T-helper 2 cell treated with Interferon-gamma antibody and Interleukin-4, amounts not matched to agents 100 ng/mL and 5 ng/mL, for 36 hours (primary cell): ENCODE results near the gene MAPK4. TPM values are rescaled to one million over a fixed set of nuclear protein-coding genes. Genes with fewer than 3 reads are reported as not detected.
"Not testable (repeated sequence)": the region's sequence is repeated elsewhere in the genome, so short reads cannot be mapped to it uniquely, and the experiment has no call there.

Source experiments
- intact Hi-C: fragments of 100-400 bp; cut with micrococcal nuclease; formaldehyde crosslinking; loops from one replicate; pipeline ENCODE4 v1.15.1; 2023
- total RNA-seq: library from RNA; stranded (reverse); gene quantifications from 2 replicates; pipeline ENCODE4 v1.2.3, GENCODE V29; 2022

The MAPK4 gene
- total RNA-seq, 1 donor from 2014 or later = not detected

DNA sequence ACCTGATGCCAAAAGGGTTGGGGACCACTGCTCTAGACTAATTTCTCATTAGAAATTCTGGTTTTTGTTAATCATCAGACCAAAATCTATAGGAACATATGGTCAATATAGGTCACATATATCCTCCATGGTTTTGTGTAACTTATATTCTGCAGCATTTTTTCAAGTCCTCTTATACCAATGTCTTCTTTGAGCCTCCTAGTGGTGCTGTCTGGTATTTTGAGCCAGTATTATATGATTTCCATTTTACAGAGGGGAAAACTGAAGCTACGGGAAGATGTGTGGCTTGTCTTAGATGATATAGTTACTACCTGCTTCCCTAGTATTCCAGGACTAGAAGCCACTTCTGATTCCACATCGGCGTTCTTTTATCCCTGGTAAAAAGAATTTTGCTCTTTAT, 13.8 kb downstream of the MAPK4 start:
- intact Hi-C loops = no loop called here

DNA sequence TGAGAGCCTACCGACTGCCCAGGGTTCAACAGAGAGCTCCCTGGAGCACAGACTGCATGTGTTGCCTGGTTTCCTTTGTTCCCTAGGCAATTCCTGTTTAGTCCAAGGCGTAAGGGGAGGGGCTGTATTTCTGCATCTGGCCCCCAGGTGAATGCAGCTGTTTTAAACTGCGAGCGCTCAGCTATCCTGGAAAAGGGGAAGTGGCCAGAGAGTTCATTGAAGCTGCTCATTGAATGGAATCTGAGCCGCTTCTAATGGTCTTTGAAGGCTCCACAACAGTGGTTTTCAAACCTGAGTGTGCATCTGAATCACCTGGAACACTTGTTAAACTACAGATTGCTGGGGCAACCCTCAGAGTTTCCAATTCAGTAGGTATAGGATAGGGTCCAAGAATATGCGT, 18.1 kb downstream of the MAPK4 start:
- intact Hi-C loops = no loop called here

DNA sequence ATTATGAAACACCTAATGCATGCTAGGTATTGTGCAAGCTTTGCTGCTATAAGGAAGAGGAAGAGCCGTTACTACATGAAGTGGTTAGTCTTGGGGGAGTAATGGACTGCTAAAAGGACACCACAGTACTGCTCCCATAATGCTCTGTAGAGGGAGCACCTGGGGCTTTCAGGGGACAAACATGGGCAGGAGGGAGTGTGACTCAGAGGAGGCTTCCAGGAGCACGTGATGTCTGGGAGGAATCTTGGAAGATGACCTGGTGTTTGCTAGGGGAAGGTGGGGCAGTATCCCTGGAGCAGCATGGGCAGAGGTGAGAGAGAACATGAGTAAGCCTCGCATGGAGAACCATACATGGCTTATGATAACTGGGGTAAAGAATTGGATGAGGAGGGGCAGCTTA, 18.8 kb downstream of the MAPK4 start:
- intact Hi-C loops = no loop called here

DNA sequence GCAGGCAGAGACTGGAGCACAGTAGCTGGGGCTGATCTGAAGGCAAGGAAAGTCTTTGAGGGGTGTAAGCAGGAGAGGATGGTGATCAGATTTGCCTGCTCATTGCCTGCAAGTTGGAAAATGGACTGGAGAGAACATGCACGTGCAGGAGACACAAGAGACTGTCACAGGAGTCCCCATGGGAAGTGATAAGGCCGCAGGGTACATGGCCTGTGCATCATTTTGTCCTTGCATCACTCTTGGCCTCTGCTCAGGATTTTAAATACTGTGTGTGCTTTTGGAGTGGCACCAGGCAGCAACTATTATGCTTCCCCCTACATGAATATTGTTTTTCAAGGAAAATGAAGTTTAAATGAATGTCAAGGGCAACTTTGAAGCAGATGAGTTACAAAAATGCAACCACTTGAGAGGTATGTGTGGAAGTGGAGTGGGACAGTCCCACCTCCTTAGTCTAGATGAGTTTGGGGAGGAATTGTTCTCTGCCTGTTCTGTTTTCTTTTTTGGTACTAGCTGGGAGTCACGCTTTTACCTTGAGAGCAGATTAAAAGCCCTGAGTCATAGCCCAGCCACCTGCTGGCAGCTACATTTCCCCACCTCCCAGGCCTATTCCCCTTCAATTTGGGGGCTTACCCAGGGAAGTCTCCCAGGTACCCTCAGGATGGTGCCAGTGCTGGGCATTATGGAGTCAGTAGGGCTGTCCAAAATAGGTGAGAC, 19.3 kb downstream of the MAPK4 start:
- intact Hi-C loops = no loop called here

DNA sequence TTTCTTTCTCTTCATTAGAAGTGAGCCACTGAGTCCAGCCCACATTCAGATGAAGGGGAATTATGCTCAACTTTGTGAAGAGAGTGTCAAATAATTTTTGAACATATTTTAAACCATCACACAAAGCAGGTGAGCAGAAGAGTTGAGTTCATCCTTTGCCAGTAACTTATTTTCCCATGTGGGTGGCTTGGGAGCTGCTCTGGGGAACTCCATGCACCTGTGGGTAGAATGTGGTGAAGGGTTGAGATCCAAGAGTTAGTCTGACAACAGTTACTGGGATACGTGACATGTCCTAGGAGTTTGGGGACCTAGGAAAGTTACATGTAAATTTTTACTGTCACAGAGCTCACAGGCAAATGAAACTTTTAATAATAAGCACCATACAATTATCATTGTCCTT, 21.6 kb downstream of the MAPK4 start:
- intact Hi-C loops = no loop called here

DNA sequence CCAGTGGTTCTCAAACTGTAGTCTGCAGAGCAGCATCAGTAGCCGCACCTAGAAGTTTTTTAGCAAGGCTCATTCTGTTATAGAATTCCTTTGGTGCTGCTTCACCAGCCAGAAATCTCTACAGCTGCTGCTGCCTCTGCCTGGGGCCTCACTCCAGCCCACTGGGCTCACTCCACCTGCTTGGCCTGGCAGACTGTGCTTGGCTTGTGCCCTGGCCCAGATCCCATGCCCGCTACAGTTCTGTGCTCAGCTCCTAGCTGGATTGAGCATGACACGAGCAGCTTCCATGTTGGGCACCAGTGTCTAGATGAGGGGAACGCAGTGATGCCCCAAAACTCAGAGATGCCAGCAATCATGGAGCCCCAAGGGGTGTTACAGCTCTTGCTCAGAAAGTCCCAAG, 22.6 kb downstream of the MAPK4 start:
- intact Hi-C loops = no loop called here

DNA sequence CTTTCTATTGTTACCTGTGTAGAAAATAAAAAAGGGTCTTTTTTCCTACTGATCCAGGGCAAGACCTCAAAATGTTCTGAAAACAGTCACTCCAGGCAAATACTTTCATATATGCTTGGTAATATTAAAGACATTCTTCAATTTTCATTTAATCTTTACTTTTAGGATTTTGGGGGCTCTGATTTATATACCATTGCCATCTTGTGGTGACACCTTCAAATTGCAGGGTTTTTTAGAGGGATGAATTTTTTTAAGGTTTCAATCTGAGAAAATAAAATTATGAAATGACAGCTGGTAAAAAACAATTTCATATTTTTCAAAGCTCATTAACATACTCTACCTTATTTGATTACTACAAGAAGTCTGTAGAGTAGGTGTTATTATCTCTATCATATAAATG, 26.8 kb downstream of the MAPK4 start:
- intact Hi-C loops = no loop called here

DNA sequence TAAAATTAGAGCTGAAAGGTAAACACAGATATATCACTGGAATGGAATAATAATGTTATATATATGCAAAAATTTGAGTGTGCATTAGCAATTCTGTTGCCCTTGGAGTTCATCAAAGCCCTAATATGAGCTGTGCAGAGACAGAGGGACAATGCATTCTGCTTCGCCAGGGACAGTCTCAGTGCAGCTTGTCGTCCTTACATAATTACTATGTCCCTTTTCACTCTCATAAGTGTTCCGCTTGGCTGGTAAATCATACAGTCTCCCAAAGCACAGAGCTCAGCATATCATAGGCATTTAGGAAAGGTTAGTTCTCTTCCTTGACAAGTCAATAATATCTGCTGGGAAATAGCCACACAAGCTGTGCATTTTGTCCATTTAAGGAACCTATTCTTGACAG, 30.7 kb downstream of the MAPK4 start:
- intact Hi-C loops = no loop called here

DNA sequence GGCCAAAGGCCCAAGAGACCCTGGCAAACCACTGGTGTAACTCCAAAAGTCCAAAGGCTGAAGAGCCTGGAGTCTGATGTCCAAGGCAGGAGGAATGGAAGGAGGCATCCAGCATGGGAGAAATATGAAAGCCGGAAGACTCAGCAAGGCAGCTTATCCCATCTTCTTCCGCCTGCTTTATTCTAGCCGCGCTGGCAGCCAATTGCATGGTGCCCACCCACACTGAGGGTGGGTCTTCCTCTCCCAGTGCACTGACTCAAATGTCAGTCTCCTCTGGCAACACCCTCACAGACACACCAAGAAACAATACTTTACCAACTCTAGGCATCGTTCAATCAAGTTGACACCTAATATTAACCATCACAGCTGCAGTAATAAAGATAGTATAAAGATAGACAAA, 34.1 kb downstream of the MAPK4 start:
- intact Hi-C loops = no loop called here

DNA sequence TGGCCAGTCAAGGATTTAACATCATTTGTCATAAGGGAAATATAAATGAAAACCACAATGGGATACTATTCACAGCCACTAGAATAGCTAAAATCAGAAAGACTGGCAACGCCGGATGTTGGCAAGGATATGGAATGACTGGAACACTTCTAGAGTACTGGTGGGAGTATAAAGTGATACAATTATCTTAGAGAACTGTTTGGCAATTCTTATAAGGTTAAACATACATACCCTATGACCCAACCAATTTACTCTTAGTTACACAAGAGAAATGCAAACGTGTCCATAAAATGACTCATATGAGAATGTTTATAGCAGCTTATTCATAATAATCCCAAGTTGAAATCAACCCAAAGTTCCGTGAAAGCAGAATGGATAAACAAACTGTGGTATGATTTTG, 35.1 kb downstream of the MAPK4 start:
- intact Hi-C loops = no loop called here

DNA sequence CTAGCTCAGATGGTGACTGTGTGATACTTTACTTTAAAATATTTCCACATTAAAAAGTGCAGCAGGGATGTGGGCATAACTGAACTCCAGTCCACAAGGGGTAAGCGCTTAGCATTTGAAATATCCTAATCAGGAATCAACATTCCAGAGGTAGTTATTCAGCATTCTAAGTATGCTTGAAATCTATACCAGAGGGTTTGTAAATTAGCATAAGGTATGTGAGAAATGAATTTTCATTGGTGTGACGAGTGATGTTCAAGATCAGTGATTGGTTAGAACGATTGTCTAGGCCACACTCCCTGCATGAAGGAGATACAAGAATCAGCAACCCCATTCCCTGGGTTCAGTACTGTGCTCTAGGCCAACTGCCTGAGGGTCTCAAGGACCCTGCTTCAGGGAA, 42.6 kb downstream of the MAPK4 start:
- intact Hi-C loops = no loop called here

DNA sequence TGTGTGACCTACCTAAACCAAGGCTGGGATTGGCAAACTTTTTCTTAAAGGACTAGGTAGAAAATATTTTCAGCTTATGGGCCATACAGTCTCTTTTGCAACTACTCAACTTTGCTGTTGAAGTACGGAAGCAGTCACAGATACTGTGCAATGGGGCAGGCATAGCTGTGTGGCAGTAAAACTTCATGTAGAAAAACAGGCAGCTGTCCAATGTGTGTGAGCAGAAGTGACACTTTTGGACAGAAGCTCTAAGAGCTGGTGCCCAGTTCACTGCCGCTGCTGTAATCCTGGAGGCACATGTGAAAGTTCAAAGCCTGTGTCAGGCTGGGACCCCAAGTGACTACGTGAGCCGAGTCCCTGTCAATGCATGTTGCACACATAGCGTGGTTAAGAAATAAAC, 46.7 kb downstream of the MAPK4 start:
- intact Hi-C loops = no loop called here

DNA sequence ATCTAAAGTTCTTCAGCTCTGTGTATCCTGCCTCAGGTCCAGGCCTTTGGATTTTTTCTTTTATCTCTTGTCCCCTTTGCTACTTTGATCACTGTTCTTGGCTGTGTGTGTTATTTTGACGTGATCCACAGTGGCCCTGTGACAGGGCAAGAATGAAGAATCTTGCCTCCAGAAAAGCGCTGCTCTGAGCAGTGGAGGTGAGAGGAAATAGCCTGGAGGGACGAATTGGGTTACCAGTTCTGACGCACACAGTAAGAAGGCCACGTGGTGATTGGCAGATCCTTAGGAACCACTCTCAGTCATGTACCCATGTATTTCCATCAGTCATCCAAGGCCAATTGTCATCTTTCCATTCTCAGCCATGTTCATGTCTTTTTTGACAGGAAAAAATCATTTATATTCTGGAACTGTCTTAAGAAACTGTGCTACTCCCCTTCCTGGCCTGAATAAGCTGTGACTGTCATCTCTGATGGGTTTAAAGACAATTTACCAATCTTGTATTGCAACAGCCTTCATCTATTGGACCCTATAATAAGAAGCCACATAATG, 47.6 kb downstream of the MAPK4 start:
- intact Hi-C loops = no loop called here

DNA sequence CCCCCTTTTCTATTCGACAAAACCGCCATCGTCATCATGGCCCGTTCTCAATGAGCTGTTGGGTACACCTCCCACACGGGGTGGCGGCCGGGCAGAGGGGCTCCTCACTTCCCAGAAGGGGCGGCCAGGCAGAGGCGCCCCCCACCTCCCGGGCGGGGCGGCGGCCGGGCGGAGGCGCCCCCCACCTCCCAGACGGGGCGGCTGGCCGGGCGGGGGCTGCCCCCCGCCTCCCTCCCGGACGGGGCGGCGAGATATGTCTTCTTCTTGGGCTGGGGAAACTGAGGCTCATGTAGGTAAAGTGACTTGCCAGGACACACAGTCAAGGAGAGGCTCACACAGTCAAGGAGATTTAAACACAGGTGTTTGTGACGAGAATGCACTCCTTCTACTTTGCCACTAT, 49.3 kb downstream of the MAPK4 start:
- intact Hi-C loops = not testable (repeated sequence)

DNA sequence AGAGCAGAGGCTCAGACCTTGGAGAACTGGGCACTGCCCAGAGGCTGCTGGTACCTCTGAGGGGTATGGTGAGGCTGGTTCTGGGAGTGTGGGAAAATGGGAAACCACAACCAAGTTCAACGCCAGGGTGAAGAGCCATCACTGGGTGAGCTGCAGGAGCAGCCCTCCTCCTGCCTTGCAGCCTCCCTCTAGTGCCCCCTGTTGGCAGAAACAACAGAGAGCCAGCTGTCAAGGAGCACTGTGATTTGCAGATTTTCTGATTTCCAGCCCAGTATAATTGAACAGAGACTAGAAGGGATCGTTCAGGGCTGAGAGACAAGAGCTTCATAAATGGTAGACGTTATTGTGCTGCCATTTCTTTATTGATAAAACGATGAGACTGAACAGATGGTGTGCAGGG, 50.5 kb downstream of the MAPK4 start:
- intact Hi-C loops = no loop called here

DNA sequence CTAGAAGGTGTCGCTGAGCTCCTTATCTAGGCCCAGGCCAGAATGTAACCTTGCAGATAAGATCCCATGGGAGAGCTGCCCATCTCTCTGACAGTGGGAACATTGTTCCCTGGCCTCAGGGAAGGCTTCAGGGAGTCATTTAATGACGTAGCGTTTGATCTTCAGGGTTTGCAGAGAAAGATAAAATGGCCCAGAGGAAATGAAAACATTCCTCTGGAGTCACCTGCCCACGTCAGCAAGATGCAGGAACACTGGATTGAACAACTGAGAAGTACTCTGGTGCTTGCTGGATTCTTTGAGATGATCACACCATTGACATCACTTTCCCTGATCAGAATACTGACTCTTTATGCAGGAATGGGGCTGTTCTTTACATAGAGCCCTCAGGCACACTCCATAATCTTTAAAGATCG, 51.6 kb downstream of the MAPK4 start:
- intact Hi-C loops = no loop called here

DNA sequence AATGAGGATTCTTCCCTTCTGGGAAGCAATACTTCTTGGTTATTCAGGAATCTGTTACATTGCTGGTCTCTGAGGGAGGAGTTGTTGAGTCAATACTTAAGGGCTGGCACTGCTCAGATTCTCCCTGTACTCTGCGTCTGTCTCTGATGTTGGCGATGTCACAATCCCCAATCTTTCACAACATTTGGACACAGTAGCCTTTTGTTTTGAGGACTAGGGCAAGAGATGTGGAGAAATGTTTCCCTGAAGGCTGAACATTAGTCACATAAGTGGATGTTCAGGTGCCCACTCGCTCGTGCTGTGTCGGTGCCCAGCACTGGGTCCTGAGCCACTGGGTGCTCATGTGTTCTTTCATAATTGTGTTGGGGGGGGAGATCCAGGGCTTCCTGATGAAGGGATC, 55.0 kb downstream of the MAPK4 start:
- intact Hi-C loops = no loop called here

DNA sequence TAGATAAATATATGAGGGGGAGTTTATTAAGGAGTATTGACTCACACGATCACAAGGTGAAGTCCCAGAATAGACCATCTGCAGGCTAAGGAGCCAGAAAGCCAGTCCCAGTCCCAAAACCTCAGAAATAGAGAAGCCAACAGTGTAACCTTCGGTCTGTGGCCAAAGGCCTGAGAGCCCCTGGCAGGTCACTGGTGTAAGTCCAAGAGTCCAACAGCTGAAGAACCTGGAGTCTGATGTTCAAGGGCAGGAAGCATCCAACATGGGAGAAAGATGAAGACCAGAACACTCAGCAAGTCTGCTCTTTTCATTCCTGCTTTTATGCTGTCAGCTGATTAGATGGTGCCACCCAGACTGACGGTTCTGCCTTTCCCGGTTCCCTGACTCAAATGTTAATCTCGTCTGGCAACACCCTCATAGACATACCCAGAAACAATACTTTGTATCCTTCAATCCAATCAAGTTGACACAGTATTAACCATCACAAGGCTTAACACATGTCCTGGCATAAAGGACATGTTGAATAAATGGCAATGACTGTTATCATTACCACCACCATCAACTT, 56.7 kb downstream of the MAPK4 start:
- intact Hi-C loops = no loop called here

DNA sequence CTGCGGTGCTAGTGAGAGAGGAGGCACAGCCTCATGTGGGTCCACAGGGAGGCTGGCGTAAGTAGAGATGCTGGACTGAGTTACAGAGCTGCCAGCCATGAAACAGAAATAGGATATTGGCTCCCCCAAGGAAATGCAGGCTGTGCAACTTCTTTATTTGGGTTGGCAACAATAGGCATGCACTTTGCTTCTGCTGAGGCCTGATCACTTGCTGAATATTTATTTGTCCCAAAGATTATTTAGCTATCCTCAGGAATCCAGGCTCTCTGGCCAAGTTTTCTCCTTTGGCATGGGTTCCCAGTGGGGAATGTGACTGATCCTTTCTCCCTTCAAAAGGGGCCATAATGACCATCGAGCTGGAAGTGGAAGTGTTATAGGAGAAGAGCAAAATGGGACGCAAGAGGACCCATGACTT, 60.0 kb downstream of the MAPK4 start:
- intact Hi-C loops = no loop called here

DNA sequence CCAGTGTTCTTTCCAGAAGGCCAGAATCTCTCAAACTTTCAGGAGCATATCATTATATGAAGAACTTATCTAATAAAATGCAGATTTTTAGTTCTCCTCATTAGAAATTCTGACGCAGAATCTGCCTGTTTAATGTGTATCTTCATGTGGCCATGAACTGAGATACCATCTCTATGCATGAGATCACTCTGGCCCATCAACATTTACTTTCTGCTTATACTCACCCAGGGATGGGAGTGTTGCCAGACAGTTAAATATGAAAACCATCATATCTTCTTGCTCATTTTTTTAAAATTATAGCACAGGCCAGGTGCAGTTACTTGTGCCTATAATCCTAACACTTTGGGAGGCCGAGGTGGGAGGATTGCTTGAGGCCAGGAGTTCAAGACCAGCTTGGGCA, 60.4 kb downstream of the MAPK4 start:
- intact Hi-C loops = no loop called here

DNA sequence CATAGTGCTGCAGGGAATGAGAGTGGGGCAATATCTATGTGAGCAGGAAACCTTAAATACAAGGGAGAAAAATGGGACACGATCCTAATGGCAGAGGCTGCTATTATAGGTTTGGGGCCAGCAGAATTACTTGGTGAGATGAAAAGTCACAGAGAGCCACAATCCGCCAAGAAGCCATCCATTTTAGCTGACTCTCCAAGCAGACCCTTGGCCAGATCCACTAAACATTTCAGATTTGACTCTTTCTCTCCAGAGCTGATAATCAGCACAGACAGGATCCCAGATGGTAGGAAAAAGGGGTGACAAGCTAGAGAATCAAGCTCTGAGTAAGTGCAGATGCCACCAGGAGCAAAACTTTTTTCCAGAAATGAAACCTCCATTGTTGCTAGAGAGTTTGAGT, 61.5 kb downstream of the MAPK4 start:
- intact Hi-C loops = no loop called here

DNA sequence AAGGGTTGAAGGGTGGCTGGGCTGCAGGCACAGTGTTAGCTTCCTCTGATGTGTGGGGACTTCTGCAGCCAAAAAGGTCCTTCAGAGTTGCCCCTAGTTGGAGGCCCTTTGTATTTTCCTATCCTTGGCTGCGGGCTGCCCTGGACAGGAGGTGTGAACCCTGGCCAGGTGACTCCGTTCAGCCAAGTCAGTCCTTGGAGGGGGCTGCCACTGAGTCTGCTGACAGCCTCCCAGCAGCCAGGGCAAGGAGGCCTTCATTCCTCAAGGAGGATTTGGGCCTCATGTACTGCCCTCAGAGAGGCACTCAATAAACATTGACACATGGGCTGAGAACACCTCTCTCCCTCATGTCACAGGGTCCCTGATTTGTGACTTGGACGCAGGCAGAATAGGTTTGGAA, 62.4 kb downstream of the MAPK4 start:
- intact Hi-C loops = no loop called here

DNA sequence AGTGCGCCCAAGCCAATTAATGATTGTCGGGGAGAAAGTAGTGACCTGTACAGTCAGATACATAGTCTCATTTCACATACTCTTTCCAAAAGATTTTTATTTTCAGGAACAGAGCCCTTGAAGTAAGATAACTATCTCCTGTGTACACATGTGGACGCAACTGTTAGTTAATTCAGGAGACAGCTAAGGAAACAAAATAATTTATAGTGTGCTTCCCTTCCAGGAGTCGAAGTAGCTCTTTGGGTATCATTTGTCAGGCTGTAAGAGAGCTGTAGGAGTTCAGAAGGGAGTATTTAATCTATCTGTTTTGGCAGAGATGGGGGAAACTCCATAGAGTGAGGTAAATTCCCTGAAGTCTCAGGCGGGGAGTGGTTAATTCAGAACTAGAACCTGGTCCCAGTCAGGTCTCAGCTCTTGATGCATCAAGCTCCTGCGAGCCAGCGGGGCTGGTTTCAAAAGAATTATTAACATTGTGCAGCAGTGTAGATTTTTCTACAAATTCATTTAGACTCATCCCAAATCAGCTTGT, 63.0 kb downstream of the MAPK4 start:
- intact Hi-C loops = no loop called here
